ENCODE data around the gene NTN1. TPM values are rescaled to one million over a fixed set of nuclear protein-coding genes. Genes with fewer than 3 reads are reported as not detected.

Gene NTN1
- total RNA-seq, 1 donor from 2014 or later = 28.4 TPM

Other genes with a start within 250 kb of the NTN1 start
- not detected for gene MFSD6L, start 222.1 kb upstream of the NTN1 start, total RNA-seq
- gene PIK3R6, start 153.8 kb upstream of the NTN1 start, total RNA-seq = 1.4 TPM
- 2.5 TPM for gene PIK3R5, start 55.8 kb upstream of the NTN1 start, total RNA-seq